HL-60 (cell line): ENCODE data around the gene KRT81.

Source experiments
- DNase-seq, 2 experiments: peaks; one replicate each; pipeline ENCODE4 v3.0.0-alpha.2; 2010 to 2020; ENCODE audit warnings: low read depth in 1 of 2, low spot score in 1 of 2
- H3K27ac ChIP-seq: fragments of 250-450 bp; sonication (Bioruptor Pico); replicated peaks from 2 replicates; pipeline ENCODE4 v1.5.1; 2020; ENCODE audit warnings: mild to moderate bottlenecking, moderate library complexity
- H3K27me3 ChIP-seq: fragments of 250-450 bp; sonication (Bioruptor Pico); 2 replicates; pipeline ENCODE4 v1.5.1; 2021; ENCODE audit warnings: mild to moderate bottlenecking, moderate library complexity; ENCODE audit not compliant: insufficient read depth, poor library complexity, severe bottlenecking
- H3K4me3 ChIP-seq: replicated peaks from 2 replicates; pipeline ENCODE4 v1.5.1; 2011; ENCODE audit warnings: mild to moderate bottlenecking, control low read depth, low read length; ENCODE audit not compliant: insufficient read depth
- CTCF ChIP-seq: IDR thresholded peaks from one replicate; pipeline ENCODE4 v1.5.1; 2011; ENCODE audit warnings: low read length, control low read depth, inconsistent platforms; ENCODE audit not compliant: insufficient read depth
- GABPA ChIP-seq: IDR thresholded peaks from 2 replicates; pipeline ENCODE4 v1.6.1; 2012; ENCODE audit warnings: low read depth
- POLR2AphosphoS5 ChIP-seq: IDR thresholded peaks from 2 replicates; pipeline ENCODE4 v1.6.1; 2012; ENCODE audit warnings: low read depth
- REST ChIP-seq: IDR thresholded peaks from 2 replicates; pipeline ENCODE4 v1.6.1; 2012; ENCODE audit warnings: low read depth; ENCODE audit not compliant: insufficient replicate concordance
- SPI1 ChIP-seq: IDR thresholded peaks from 2 replicates; pipeline ENCODE4 v1.6.1; 2012; ENCODE audit warnings: low read depth, mild to moderate bottlenecking, borderline replicate concordance

The KRT81 gene

GRCh38 chr12:52327830-52328500, 36.6 kb upstream of the KRT81 start:
- no peak overlapping the region for H3K4me3 ChIP-seq
- no peak for TF ChIP-seq GABPA
- TF ChIP-seq CTCF = no peak
- no peak for TF ChIP-seq POLR2AphosphoS5
- TF ChIP-seq REST = no peak
- no peak for TF ChIP-seq SPI1
- no peak for DNase-seq
- H3K27me3 ChIP-seq = peaks cover 14% of the 10 kb centered on the region
- no peak overlapping the region for H3K27ac ChIP-seq

GRCh38 chr12:52327052-52327829, 35.9 kb upstream of the KRT81 start:
- Histone ChIP-seq H3K27me3 (peaks cover 14% of the 10 kb centered on the region), H3K4me3 (no peak overlapping the region), H3K27ac (no peak overlapping the region)
- no peak for TF ChIP-seq GABPA
- peak; percentile 98 for TF ChIP-seq CTCF
- DNase-seq = peak; percentile 65 to 84

GRCh38 chr12:52324153-52324444, 32.8 kb upstream of the KRT81 start:
- Histone ChIP-seq H3K4me3 (no peak overlapping the region), H3K27ac (no peak overlapping the region), H3K27me3 (peaks cover 16% of the 10 kb centered on the region)
- no peak for TF ChIP-seq GABPA
- TF ChIP-seq POLR2AphosphoS5 = no peak
- no peak for TF ChIP-seq SPI1
- no peak for TF ChIP-seq CTCF
- no peak for TF ChIP-seq REST
- no peak for DNase-seq
